Hepatocyte (in vitro differentiated cells): ENCODE data around the gene ZMYM4. TPM values are rescaled to one million over a fixed set of nuclear protein-coding genes. Genes with fewer than 3 reads are reported as not detected.

ENCODE experiments used
- DNase-seq: peaks from one replicate; pipeline ENCODE4 v3.0.0-alpha.2; 2016; ENCODE audit warnings: low spot score
- H2AFZ ChIP-seq: fragments of 200-600 bp; sonication (generic); 2 replicates; pipeline ENCODE4 v1.6.0; 2016; ENCODE audit warnings: antibody characterized with exemption, mild to moderate bottlenecking
- H3K27ac ChIP-seq: fragments of 200-600 bp; sonication (generic); 2 replicates; pipeline ENCODE4 v1.5.1; 2016; ENCODE audit warnings: mild to moderate bottlenecking
- H3K27me3 ChIP-seq: fragments of 200-600 bp; sonication (generic); 2 replicates; pipeline ENCODE4 v1.6.1; 2016
- H3K36me3 ChIP-seq: fragments of 200-600 bp; sonication (generic); replicated peaks from 2 replicates; pipeline ENCODE4 v1.5.1; 2016; ENCODE audit warnings: low read depth; ENCODE audit not compliant: insufficient read depth
- H3K4me1 ChIP-seq: fragments of 200-600 bp; sonication (generic); 2 replicates; pipeline ENCODE4 v1.5.1; 2016; ENCODE audit warnings: mild to moderate bottlenecking, moderate library complexity; ENCODE audit not compliant: insufficient read depth
- H3K4me2 ChIP-seq: fragments of 200-600 bp; sonication (generic); 2 replicates; pipeline ENCODE4 v1.6.0; 2016
- H3K4me3 ChIP-seq: fragments of 200-600 bp; sonication (generic); 2 replicates; pipeline ENCODE4 v1.5.1; 2016; ENCODE audit warnings: mild to moderate bottlenecking
- H3K79me2 ChIP-seq: fragments of 200-600 bp; sonication (generic); 2 replicates; pipeline ENCODE4 v1.6.0; 2017; ENCODE audit warnings: mild to moderate bottlenecking
- H3K9me2 ChIP-seq: fragments of 200-600 bp; sonication (generic); replicated peaks from 2 replicates; pipeline ENCODE4 v1.6.0; 2017; ENCODE audit warnings: mild to moderate bottlenecking; ENCODE audit not compliant: insufficient read depth
- H3K9me3 ChIP-seq: fragments of 200-600 bp; sonication (generic); 2 replicates; pipeline ENCODE4 v1.5.1; 2016; ENCODE audit warnings: low read depth, mild to moderate bottlenecking
- H4K20me1 ChIP-seq: fragments of 200-600 bp; sonication (generic); 2 replicates; pipeline ENCODE4 v1.6.0; 2016; ENCODE audit warnings: mild to moderate bottlenecking; ENCODE audit not compliant: insufficient read depth, poor library complexity, severe bottlenecking
- CTCF ChIP-seq: fragments of 200-600 bp; sonication (generic); IDR thresholded peaks from 2 replicates; pipeline ENCODE4 v1.5.1; 2016; ENCODE audit warnings: antibody characterized with exemption, mild to moderate bottlenecking; ENCODE audit not compliant: poor library complexity
- EZH2 ChIP-seq: fragments of 200-600 bp; sonication (generic); IDR thresholded peaks from 2 replicates; pipeline ENCODE4 v1.6.1; 2016; ENCODE audit warnings: antibody characterized with exemption, mild to moderate bottlenecking, borderline replicate concordance
- EZH2phosphoT487 ChIP-seq: fragments of 200-600 bp; sonication (generic); IDR thresholded peaks from one replicate; pipeline ENCODE4 v1.6.1; 2018; ENCODE audit warnings: antibody characterized with exemption, mild to moderate bottlenecking, low read depth, moderate library complexity; ENCODE audit not compliant: unreplicated experiment, severe bottlenecking
- WGBS: methylation state at CpG from one replicate; pipeline ENCODE4 v1.1.6; 2016; ENCODE audit warnings: low lambda C conversion rate; ENCODE audit errors: missing lambda C conversion rate; 5-methylcytosine and 5-hydroxymethylcytosine counted together
- polyA plus RNA-seq: library from polyadenylated mRNA; unstranded; fragments of >200 nt; fragmentation: Nextera tagmentation; extraction: Ambion mirVana; gene quantifications from 2 replicates; pipeline ENCODE4 v1.2.1, GENCODE V29; 2016
- total RNA-seq: library from RNA; depleted of rRNA; stranded (reverse); fragments of >200 nt; gene quantifications from 2 replicates; pipeline ENCODE4 v1.2.3, GENCODE V29; 2014

ZMYM4 gene
- total and polyA plus RNA-seq, 2 experiments from 2014 or later: 17.6 to 43.4 TPM

- Histone ChIP-seq H3K4me1 (peaks cover 13% of the 10 kb centered on the region), H3K27ac (no peak overlapping the region), H2AFZ (no peak overlapping the region), H3K36me3 (no peaks in the 10 kb centered on the region), H3K9me2 (no peaks in the 10 kb centered on the region), H3K4me3 (no peak overlapping the region), H3K79me2 (no peaks in the 10 kb centered on the region), H3K4me2 (no peak overlapping the region), H3K27me3 (no peaks in the 10 kb centered on the region), H4K20me1 (no peaks in the 10 kb centered on the region), H3K9me3 (no peaks in the 10 kb centered on the region)
- TF ChIP-seq CTCF (no peak), EZH2 (no peak), EZH2phosphoT487 (no peak)
- DNase-seq: no peak
These were observed 178.8 kb downstream of the ZMYM4 start for GRCh38 chr1:35447278-35447677.

GRCh38 chr1:35448344-35448801 lies 179.9 kb downstream of the ZMYM4 start:
- Histone ChIP-seq H3K4me3 (no peak overlapping the region), H4K20me1 (no peaks in the 10 kb centered on the region), H3K4me2 (no peak overlapping the region), H3K27ac (peak overlapping the region; percentile 63), H3K4me1 (peaks cover 23% of the 10 kb centered on the region), H2AFZ (no peak overlapping the region), H3K27me3 (no peaks in the 10 kb centered on the region), H3K9me3 (no peaks in the 10 kb centered on the region), H3K36me3 (no peaks in the 10 kb centered on the region), H3K79me2 (no peaks in the 10 kb centered on the region), H3K9me2 (no peaks in the 10 kb centered on the region)
- WGBS: 66% methylated on average over 3 of the region's 3 CpGs
- peak; percentile 66 for DNase-seq
- no peak for TF ChIP-seq EZH2
- no peak for TF ChIP-seq CTCF
- TF ChIP-seq EZH2phosphoT487: no peak

GRCh38 chr1:35449334-35450008 lies 181.0 kb downstream of the ZMYM4 start:
- no peaks in the 10 kb centered on the region for H3K36me3 ChIP-seq
- no peaks in the 10 kb centered on the region for H3K9me2 ChIP-seq
- H3K9me3 ChIP-seq: no peaks in the 10 kb centered on the region
- H3K4me3 ChIP-seq: no peak overlapping the region
- H2AFZ ChIP-seq: no peak overlapping the region
- no peak for TF ChIP-seq CTCF
- no peak for TF ChIP-seq EZH2
- no peak for TF ChIP-seq EZH2phosphoT487
- no peak overlapping the region for H3K4me2 ChIP-seq
- H4K20me1 ChIP-seq: no peaks in the 10 kb centered on the region
- no peaks in the 10 kb centered on the region for H3K27me3 ChIP-seq
- DNase-seq: peak; percentile 22
- H3K79me2 ChIP-seq: no peaks in the 10 kb centered on the region
- H3K27ac ChIP-seq: peak overlapping the region; percentile 63
- peaks cover 34% of the 10 kb centered on the region for H3K4me1 ChIP-seq
- whole genome bisulfite sequencing: 88% methylated on average over 7 of the region's 7 CpGs
